Heart left ventricle (tissue), 13 donors: ENCODE measurements around the gene CACNG7.

Experiments
- POLR2A ChIP-seq, 2 donors: fragments of 450-650 bp; IDR thresholded peaks; one replicate each; pipeline ENCODE4 v1.6.1; 2017; ENCODE audit warnings: antibody characterized with exemption in 2 of 2, mild to moderate bottlenecking in 2 of 2, moderate library complexity in 2 of 2
- TF ChIP-seq, protein P1 (sequence below), 12 donors: fragments of 200-600 bp; sonication (generic) in 4 of 12; IDR thresholded peaks; one replicate each; pipeline versions ENCODE4 v1.5.0 to v1.8.0; 2018 to 2022; ENCODE audit warnings: antibody characterized with exemption in 12 of 12, mild to moderate bottlenecking in 5 of 12
- donor health status: ischemic (EF 13 %, LVEDD 7.1; RV severe dilation, severe dysfunction).
- donor health status: DM: no; HTN: yes; CAD: no.
- donor health status: DM: no; HTN: no; CAD: no.
- donor health status: ischemic (EF 25% LVEDD 6.9; RV normal size, moderate dysfunction).
- donor health status: ischemic (EF 25% LVEDD 5.7; RV mildly dilated, moderate dysfunction).
- donor health status: ischemic (EF 35%, LVEDD 5.7; RV mildly dilated, moderate dysfunction).
- donor health status: nonischemic (EF 11% LVEDD 7.7; RV severe dilation, severe dysfunction).
- donor health status: DM: yes; HTN: yes; CAD: no.
- donor health status: PGD.
- donor health status: ischemic (EF 29% LVEDD 5.4; RV normal size, mild dysfunction).
- donor health status: nonischemic (EF 23%, LVEDD 6.1; RV moderate dilation, normal function).

DNA sequence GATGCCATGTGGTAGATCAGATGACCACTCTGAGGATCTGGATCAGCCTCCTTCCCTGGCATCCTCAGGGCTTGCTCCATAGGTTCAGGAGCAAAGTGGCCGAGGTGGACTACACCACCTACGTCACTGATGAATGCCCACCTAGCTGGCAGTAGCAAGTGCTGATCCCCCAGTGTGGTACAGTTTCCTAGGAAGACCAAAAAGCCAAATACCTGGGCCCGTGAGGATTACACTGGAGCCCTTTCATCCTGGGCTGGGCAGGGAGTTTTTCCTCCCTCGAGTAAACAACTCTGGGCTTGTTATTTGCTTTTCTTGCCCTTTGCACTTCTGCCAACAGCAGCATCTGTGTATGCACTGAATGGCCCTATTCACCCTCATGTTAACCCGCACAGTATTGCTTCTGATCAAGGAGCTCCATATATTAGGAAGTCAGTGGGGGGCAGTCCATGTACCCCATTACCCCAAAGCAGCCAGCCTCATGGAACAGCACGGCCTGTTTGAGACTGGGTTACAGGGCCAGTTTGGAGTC, 44.7 kb upstream of the CACNG7 start:
- TF ChIP-seq, protein P1, sequence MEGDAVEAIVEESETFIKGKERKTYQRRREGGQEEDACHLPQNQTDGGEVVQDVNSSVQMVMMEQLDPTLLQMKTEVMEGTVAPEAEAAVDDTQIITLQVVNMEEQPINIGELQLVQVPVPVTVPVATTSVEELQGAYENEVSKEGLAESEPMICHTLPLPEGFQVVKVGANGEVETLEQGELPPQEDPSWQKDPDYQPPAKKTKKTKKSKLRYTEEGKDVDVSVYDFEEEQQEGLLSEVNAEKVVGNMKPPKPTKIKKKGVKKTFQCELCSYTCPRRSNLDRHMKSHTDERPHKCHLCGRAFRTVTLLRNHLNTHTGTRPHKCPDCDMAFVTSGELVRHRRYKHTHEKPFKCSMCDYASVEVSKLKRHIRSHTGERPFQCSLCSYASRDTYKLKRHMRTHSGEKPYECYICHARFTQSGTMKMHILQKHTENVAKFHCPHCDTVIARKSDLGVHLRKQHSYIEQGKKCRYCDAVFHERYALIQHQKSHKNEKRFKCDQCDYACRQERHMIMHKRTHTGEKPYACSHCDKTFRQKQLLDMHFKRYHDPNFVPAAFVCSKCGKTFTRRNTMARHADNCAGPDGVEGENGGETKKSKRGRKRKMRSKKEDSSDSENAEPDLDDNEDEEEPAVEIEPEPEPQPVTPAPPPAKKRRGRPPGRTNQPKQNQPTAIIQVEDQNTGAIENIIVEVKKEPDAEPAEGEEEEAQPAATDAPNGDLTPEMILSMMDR (IDR thresholded peaks at IDR 0.05) = no peak
- no peak for TF ChIP-seq POLR2A (IDR thresholded peaks at IDR 0.05)
